ENCODE results near the gene NIPSNAP2. TPM values are rescaled to one million over a fixed set of nuclear protein-coding genes. Genes with fewer than 3 reads are reported as not detected.

NIPSNAP2 gene
- total and polyA plus RNA-seq, 2 of the 13 experiments (the other 11 are each of a cell fraction or from before 2014, with no cell fraction given) = 40.3 to 61.5 TPM

- TF ChIP-seq TOE1 (CRISPR knock-in tag; IDR thresholded peaks at IDR 0.05) (0 out of 2 replicates have a peak, but pooled peaks have one; percentile 71), ZNF580 (CRISPR knock-in tag; IDR thresholded peaks at IDR 0.05; ENCODE audit: borderline replicate concordance, low read depth) (peak; percentile 53), FOXK2 (IDR thresholded peaks at IDR 0.05) (peak; percentile 76), NFKBIZ (CRISPR knock-in tag; IDR thresholded peaks at IDR 0.05) (peak; percentile 94), ZMYM3 (CRISPR knock-in tag; IDR thresholded peaks at IDR 0.05) (peak; percentile 85), ZNF382 (CRISPR knock-in tag; IDR thresholded peaks at IDR 0.05; ENCODE audit: borderline replicate concordance) (no peak), ZNF24 (IDR thresholded peaks at IDR 0.05) (0 out of 2 replicates have a peak, but pooled peaks have one; percentile 21), SOX6 (IDR thresholded peaks at IDR 0.05) (no peak), SOX6 (CRISPR knock-in tag; IDR thresholded peaks at IDR 0.05) (peak; percentile 93), MEF2D (CRISPR knock-in tag; IDR thresholded peaks at IDR 0.05) (peak; percentile 89), MAF1 (CRISPR knock-in tag; IDR thresholded peaks at IDR 0.05; ENCODE audit: borderline replicate concordance) (peak; percentile 49; the same call in 1 of the 2 replicates), TEAD2 (CRISPR knock-in tag; IDR thresholded peaks at IDR 0.05) (no peak), NFAT5 (CRISPR knock-in tag; IDR thresholded peaks at IDR 0.05) (no peak), ZMYM4 (CRISPR knock-in tag; IDR thresholded peaks at IDR 0.05) (peak; percentile 72; the same call in 1 of the 2 replicates), KAT2B (IDR thresholded peaks at IDR 0.05; ENCODE audit: borderline replicate concordance, low read depth, low read length) (no peak), ELF1 (CRISPR knock-in tag; IDR thresholded peaks at IDR 0.05) (peak; percentile 64), SMAD3 (CRISPR knock-in tag; IDR thresholded peaks at IDR 0.05) (peak; percentile 91), YY1 (IDR thresholded peaks at IDR 0.05; ENCODE audit: insufficient read depth, insufficient replicate concordance, low read depth, low read length) (peak; percentile 39), ZNF746 (CRISPR knock-in tag; IDR thresholded peaks at IDR 0.05) (0 out of 2 replicates have a peak, but pooled peaks have one; percentile 61), KMT2B (CRISPR knock-in tag; IDR thresholded peaks at IDR 0.05) (peak; percentile 39; the same call in 1 of the 2 replicates), IRF9 (CRISPR knock-in tag; IDR thresholded peaks at IDR 0.05; ENCODE audit: borderline replicate concordance) (0 out of 2 replicates have a peak, but pooled peaks have one; percentile 29)
- TF ChIP-seq, protein P1, sequence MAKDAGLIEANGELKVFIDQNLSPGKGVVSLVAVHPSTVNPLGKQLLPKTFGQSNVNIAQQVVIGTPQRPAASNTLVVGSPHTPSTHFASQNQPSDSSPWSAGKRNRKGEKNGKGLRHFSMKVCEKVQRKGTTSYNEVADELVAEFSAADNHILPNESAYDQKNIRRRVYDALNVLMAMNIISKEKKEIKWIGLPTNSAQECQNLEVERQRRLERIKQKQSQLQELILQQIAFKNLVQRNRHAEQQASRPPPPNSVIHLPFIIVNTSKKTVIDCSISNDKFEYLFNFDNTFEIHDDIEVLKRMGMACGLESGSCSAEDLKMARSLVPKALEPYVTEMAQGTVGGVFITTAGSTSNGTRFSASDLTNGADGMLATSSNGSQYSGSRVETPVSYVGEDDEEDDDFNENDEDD (CRISPR knock-in tag; IDR thresholded peaks at IDR 0.05; ENCODE audit: borderline replicate concordance) = 0 out of 2 replicates have a peak, but pooled peaks have one; percentile 28
- TF ChIP-seq, protein P2, sequence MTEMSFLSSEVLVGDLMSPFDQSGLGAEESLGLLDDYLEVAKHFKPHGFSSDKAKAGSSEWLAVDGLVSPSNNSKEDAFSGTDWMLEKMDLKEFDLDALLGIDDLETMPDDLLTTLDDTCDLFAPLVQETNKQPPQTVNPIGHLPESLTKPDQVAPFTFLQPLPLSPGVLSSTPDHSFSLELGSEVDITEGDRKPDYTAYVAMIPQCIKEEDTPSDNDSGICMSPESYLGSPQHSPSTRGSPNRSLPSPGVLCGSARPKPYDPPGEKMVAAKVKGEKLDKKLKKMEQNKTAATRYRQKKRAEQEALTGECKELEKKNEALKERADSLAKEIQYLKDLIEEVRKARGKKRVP (CRISPR knock-in tag; IDR thresholded peaks at IDR 0.05) = peak in 1 of 2 experiments; percentile 76; a peak in 2 of 4 replicates
Observed at GRCh38 chr7:56007167-56007652, 42.8 kb downstream of the NIPSNAP2 start (continued).
